HG03159 (cell line): Measurements from ENCODE around the gene ZNF324.
A peak's percentile ranks its signal among the peaks of the same experiment; 100 is the strongest.
"Not testable (repeated sequence)": the region's sequence is repeated elsewhere in the genome, so short reads cannot be mapped to it uniquely, and the experiment has no call there.

Experiments used
- ATAC-seq: cut with Tn5 transposase; IDR thresholded peaks from one replicate; pipeline ENCODE4 v1.9.1; 2021; ENCODE audit warnings: mild to moderate bottlenecking, moderate library complexity; ENCODE audit not compliant: unreplicated experiment

ZNF324 gene

GRCh38 chr19:58498316-58499020 lies 31.6 kb downstream of the ZNF324 start:
- no peak for ATAC-seq

GRCh38 chr19:58499021-58499927 lies 32.4 kb downstream of the ZNF324 start:
- ATAC-seq = peak; percentile 93

- ATAC-seq = no peak
Measured at GRCh38 chr19:58500242-58500641, 33.4 kb downstream of the ZNF324 start.

- not testable (repeated sequence) for ATAC-seq
Measured at GRCh38 chr19:58507602-58508223, 40.8 kb downstream of the ZNF324 start.

GRCh38 chr19:58509731-58510083 lies 42.8 kb downstream of the ZNF324 start:
- ATAC-seq = no peak

- no peak for ATAC-seq
Measured at GRCh38 chr19:58510084-58510862, 43.4 kb downstream of the ZNF324 start.

GRCh38 chr19:58511353-58512208 lies 44.7 kb downstream of the ZNF324 start, which contains the start of gene SLC27A5:
Gene SLC27A5 (minus strand): TSS chr19:58511992. CDS start chr19:58511955, 37 bp downstream.
- ATAC-seq = no peak

GRCh38 chr19:58513213-58513693 lies 46.4 kb downstream of the ZNF324 start:
- no peak for ATAC-seq

GRCh38 chr19:58513694-58514563 lies 47.0 kb downstream of the ZNF324 start:
- ATAC-seq = peak; percentile 69

- no peak for ATAC-seq
Measured at GRCh38 chr19:58514564-58515022, 47.7 kb downstream of the ZNF324 start.

- no peak for ATAC-seq
Measured at GRCh38 chr19:58515259-58515658, 48.4 kb downstream of the ZNF324 start.

GRCh38 chr19:58516246-58516836 lies 49.5 kb downstream of the ZNF324 start:
- ATAC-seq = no peak

- ATAC-seq = no peak
Measured at GRCh38 chr19:58516964-58517833, 50.3 kb downstream of the ZNF324 start.

- ATAC-seq = no peak
Measured at GRCh38 chr19:58518256-58519086, 51.6 kb downstream of the ZNF324 start.

GRCh38 chr19:58519087-58519354 lies 52.1 kb downstream of the ZNF324 start:
- no peak for ATAC-seq

GRCh38 chr19:58519355-58520256 lies 52.7 kb downstream of the ZNF324 start, which contains the start of gene ZBTB45:
Gene ZBTB45 (minus strand): TSS chr19:58519810. CDS start chr19:58517673, 2,137 bp downstream.
- peak; percentile 82 for ATAC-seq
